ENCODE data around the gene FNDC3B.

DNA sequence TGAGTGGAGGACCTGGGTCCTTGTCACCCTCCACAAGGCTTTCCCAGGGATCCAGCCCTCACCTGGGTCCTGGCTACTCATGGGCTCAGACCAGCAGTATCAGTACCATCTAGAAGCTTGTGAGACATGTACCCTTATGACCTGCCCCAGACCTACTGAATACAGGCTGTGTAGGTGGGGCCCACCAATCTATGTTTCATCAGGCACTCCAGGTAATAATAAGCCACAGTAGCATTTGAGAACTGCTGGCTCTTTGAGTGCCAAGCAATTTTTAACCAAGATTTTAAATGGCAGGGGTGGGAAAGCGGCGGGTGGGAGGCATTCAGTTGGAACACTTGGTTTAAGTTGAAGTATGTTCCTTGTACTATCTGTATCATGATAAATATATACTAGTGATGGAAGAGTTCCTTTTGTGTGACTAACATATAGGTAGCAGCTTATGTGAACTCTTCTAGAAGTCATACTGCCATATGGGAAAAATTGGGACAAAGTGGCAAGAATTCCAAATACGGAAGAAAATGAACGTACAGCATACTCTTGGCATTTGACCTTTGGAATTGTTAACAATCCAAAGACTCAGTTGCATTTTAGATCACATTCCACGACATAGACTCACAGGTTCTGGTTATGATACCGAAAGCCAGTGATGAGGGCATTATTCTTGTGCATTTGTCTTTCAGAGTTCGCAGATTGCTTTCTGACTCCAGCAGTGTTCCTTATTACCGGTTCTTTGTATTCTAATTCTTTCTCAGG is 218.4 kb downstream of the FNDC3B start:
- TF ChIP-seq ZFP41 (tag by site-specific recombination; IDR thresholded peaks at IDR 0.05; ENCODE audit: borderline replicate concordance) (no peak), CTCF (tag by site-specific recombination; IDR thresholded peaks at IDR 0.05) (no peak), ZBTB8A (tag by site-specific recombination; IDR thresholded peaks at IDR 0.05) (no peak)
- TF ChIP-seq, protein P1, sequence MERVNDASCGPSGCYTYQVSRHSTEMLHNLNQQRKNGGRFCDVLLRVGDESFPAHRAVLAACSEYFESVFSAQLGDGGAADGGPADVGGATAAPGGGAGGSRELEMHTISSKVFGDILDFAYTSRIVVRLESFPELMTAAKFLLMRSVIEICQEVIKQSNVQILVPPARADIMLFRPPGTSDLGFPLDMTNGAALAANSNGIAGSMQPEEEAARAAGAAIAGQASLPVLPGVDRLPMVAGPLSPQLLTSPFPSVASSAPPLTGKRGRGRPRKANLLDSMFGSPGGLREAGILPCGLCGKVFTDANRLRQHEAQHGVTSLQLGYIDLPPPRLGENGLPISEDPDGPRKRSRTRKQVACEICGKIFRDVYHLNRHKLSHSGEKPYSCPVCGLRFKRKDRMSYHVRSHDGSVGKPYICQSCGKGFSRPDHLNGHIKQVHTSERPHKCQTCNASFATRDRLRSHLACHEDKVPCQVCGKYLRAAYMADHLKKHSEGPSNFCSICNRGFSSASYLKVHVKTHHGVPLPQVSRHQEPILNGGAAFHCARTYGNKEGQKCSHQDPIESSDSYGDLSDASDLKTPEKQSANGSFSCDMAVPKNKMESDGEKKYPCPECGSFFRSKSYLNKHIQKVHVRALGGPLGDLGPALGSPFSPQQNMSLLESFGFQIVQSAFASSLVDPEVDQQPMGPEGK (tag by site-specific recombination; IDR thresholded peaks at IDR 0.05): no peak
